GM18498 (cell line): ENCODE results near the gene KRT7.

Source experiments
- ATAC-seq: cut with Tn5 transposase; IDR thresholded peaks from one replicate; pipeline ENCODE4 v1.9.1; 2021; ENCODE audit warnings: mild to moderate bottlenecking, moderate library complexity; ENCODE audit not compliant: unreplicated experiment

The KRT7 gene

GRCh38 chr12:52199294-52199919 lies 33.6 kb upstream of the KRT7 start:
- ATAC-seq = no peak

- no peak for ATAC-seq
These were observed 32.8 kb upstream of the KRT7 start for GRCh38 chr12:52200086-52200780.

DNA sequence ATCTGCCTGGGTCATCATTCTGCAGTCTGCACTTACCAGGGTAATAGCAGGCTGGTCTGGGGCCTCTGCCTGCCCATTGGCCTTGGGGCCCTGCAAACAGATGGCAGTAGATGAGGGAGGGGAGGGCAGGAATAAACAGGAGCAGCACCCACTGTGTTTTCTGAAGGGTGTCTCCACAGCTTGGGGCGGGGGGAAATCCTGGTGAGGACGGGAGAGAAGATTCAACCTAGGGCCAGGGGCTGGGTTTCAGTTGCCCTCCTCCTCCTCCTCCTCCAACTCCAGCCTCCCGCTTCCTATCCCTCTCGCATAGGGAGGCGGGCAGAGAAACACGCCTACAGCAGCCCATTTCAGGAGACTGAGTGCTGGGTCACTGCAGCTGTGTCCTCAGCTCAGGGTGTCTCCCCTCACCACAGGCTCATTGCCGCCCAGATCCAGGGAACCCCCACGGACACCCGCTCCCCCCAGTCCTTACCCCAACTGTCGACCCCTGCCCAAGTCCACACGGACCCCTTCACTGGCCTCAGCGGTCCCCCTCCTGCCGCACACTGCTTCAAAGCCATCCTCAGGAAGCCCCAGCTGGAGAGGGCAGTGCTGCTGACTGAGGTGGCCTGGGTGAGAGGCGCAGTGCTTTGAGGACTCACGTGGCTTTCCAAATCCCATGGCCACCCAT lies 32.1 kb upstream of the KRT7 start:
- ATAC-seq = no peak

- no peak for ATAC-seq
These were observed 31.6 kb upstream of the KRT7 start for GRCh38 chr12:52201451-52201839.

GRCh38 chr12:52202361-52203078 lies 30.5 kb upstream of the KRT7 start:
- ATAC-seq = no peak

DNA sequence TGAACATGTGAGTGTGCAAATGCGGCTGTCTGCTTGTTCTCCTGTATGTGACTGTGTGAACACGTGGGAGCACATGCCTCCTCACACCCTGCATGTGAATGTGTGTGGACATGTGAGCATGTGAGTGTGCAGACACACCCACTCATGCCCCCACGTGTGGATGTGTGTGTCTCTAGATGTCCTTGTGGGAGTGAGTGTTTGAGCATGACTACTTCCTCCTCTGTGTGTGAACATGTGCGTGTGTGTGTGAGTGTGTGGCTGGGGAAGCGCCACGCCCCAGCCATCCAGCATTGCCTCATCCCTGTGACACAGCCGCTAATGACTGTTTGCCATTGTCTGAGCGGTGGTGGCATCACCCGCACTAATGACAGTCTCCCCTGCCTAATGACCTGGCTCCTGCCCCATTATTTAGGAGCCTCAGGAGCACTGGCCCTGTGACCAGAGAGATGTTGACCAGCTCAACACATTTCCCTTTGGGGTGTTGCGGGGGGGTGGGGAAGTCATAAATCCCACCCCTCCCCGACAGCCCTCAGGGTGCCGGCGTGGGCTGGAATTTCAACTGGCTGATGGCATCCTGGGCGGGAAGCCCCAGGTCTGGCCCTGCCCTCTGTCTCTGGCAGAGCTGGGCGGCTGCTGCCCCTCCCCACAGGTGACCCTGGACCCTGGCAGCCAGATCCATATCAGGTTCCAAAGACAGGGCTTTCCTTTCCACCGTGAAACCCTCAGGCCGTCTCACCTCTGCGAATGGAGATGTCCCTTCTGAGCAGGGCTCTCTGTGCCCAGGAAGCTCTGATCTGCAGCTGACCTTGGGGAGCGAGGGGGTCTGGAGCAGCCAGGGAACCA lies 29.7 kb upstream of the KRT7 start:
- ATAC-seq = no peak

DNA sequence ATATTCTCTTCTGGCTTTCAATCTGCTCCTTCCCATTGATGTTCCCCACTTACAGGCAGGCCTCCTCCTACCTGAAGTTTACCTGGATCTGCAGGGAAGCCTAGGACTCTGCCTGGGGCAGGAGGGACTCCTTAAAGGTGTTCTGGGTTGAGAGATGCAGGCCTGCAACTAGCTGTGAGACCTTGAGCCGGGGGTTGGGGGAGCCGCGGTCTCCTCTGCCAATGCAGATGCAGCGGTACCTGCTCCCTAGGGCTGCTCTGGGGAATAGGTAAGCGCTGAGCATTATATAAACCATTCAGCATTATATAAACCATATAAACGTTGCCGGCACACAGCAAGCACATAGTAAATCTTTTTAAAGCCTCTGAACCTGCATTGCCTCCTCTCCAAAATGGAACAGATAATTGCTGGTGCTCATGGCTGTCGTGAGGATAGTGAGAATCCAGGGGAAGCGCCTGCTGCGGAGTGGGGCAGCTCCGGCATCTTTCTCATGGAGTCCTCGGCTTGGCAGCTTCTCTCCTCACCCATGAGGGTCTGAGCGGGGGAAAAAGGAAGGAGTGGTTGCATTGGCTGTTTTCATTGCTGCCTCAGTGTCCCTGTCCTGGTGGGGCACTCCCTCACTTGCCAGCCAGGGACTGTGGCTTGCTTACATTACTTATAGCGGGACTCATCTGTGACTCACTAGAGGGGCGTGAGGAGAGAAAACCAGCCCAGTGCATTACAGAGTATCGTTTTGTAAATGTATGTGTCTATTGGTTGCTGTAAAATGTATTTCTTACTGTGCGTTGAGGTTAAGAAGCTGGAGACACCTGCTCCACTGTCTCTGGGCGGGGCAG lies 28.7 kb upstream of the KRT7 start:
- ATAC-seq = no peak

- ATAC-seq = no peak
These were observed 28.0 kb upstream of the KRT7 start for GRCh38 chr12:52204931-52205505.

GRCh38 chr12:52205612-52206303 lies 27.3 kb upstream of the KRT7 start:
- ATAC-seq = no peak

GRCh38 chr12:52206304-52207040 lies 26.6 kb upstream of the KRT7 start:
- ATAC-seq = no peak

DNA sequence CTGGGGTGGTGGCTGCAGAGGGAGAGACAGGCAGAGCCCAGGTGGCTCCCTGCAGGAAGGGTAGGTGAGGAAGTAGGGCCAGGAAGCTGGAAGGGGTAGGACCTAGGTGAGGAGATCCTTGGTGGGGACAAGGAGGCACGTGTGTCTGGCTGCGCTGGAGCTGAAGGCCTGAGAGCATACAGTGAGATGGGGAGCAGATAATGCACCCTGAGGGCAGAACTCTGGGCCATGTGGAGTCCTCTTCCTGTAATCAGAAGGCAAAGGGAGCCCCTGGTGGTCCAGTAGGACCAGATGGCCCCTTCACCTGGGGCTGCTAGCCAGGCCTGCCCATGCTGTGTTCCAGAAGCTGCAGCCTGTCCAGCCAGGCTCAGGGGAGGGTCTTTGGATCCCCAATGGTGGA lies 25.9 kb upstream of the KRT7 start:
- ATAC-seq = no peak

DNA sequence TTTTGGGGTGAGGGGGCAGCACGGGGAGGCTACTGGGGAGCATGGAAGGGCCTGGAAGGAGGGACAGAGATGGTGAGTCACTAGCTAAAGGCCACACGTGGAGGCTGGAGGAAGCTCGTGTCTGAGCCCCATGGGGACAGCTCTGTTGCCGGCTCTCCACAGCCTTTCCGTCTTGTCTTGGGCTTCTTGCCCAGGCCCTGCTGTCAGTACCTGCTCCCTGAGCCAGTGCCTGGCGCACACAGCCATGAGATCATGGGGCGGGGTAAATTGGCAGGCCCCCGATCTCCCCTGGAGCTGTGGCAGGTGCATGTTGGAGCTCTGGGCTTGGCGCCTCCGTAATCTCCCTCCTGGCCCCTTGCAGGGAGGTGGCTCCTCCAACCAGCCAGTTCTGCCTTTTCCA lies 25.1 kb upstream of the KRT7 start:
- ATAC-seq = no peak

DNA sequence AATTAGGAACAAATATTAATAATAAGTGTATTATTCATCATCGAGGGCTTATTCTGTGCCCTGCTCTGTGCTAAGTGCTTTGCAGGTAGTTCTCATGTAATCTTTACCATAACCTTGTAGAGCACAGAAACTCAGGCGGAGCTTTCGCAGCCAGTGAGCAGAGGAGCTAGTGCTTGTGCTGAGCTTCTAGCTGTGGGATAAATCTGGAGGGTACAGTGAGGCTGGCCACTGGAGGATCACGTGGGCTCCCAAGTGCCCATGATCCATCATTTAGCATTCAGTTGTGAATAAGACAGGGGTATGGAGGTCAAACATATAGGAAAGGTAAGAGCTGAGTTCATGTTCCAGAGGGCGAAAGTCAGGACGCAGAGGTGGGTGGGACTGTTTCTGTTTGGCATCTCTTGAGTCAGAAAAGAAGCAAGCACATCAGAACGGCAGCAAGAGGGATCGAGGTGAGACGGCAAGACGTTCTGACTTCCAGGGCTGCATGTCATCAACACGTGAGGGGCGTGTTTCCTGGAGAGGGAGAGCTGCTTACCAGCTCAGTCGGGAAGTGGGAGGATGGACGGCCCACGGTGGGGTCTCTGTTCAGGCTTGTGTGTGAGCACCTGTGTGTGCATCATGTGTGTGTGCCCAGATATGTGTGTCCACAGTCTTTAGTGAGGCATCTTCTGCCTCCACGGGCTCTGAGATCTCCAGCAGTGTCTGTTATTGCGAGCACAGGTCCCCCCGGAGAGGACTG lies 24.4 kb upstream of the KRT7 start:
- ATAC-seq = no peak

GRCh38 chr12:52209321-52209720 lies 23.7 kb upstream of the KRT7 start:
- no peak for ATAC-seq

- ATAC-seq = no peak
These were observed 22.7 kb upstream of the KRT7 start for GRCh38 chr12:52210186-52210924.

GRCh38 chr12:52210925-52211650 lies 22.0 kb upstream of the KRT7 start:
- ATAC-seq = no peak
